Measurements from ENCODE around the gene ELP4. TPM values are rescaled to one million over a fixed set of nuclear protein-coding genes. Genes with fewer than 3 reads are reported as not detected.

The ELP4 gene
- total and polyA plus RNA-seq, 8 donors, result 15.5 to 26.0 (median 21.9) TPM

DNA sequence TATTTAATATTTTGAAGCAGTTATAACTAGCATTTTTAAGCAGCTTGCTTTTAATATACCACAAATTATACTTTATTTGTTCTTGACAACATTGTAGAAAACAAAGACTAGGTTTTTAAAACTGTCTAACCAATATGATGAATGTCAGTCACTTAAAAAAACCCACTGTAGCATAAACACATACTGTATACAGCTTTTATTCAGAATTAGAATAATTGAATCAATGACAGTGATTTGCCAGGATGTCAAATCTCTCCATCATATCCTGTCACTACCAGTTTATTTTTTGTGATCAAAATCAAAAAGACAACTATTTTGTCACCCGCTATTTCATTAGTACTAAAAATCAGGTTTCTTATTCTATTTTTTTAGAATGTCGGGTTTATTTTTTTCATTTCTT is 275.0 kb downstream of the ELP4 start:
- ATAC-seq (no peak), DNase-seq (no peak)
- no peak overlapping the region for H3K27ac ChIP-seq
- H3K9me3 ChIP-seq, result no peaks in the 10 kb centered on the region
- intact Hi-C loops (cut with DNase I), result no loop called here
- no peak overlapping the region for H3K4me3 ChIP-seq
- H3K36me3 ChIP-seq, result no peaks in the 10 kb centered on the region
- no peaks in the 10 kb centered on the region for H3K27me3 ChIP-seq
- TF ChIP-seq, protein P1, sequence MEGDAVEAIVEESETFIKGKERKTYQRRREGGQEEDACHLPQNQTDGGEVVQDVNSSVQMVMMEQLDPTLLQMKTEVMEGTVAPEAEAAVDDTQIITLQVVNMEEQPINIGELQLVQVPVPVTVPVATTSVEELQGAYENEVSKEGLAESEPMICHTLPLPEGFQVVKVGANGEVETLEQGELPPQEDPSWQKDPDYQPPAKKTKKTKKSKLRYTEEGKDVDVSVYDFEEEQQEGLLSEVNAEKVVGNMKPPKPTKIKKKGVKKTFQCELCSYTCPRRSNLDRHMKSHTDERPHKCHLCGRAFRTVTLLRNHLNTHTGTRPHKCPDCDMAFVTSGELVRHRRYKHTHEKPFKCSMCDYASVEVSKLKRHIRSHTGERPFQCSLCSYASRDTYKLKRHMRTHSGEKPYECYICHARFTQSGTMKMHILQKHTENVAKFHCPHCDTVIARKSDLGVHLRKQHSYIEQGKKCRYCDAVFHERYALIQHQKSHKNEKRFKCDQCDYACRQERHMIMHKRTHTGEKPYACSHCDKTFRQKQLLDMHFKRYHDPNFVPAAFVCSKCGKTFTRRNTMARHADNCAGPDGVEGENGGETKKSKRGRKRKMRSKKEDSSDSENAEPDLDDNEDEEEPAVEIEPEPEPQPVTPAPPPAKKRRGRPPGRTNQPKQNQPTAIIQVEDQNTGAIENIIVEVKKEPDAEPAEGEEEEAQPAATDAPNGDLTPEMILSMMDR (IDR thresholded peaks at IDR 0.05), result no peak
- H3K4me1 ChIP-seq, result no peaks in the 10 kb centered on the region

GRCh38 chr11:31786996-31787685 is 277.6 kb downstream of the ELP4 start:
- Histone ChIP-seq H3K27ac (no peak overlapping the region), H3K27me3 (peaks cover 0 to 12% of the 10 kb centered on the region in 2 donors), H3K9me3 (no peaks in the 10 kb centered on the region), H3K4me3 (no peak overlapping the region), H3K4me1 (no peaks in the 10 kb centered on the region), H3K36me3 (no peaks in the 10 kb centered on the region)
- DNase-seq (peak in 1 of 4 donors; percentile 60), ATAC-seq (no peak)
- TF ChIP-seq, protein P1 (IDR thresholded peaks at IDR 0.05), result no peak
- intact Hi-C loops (cut with DNase I), result no loop called here

DNA sequence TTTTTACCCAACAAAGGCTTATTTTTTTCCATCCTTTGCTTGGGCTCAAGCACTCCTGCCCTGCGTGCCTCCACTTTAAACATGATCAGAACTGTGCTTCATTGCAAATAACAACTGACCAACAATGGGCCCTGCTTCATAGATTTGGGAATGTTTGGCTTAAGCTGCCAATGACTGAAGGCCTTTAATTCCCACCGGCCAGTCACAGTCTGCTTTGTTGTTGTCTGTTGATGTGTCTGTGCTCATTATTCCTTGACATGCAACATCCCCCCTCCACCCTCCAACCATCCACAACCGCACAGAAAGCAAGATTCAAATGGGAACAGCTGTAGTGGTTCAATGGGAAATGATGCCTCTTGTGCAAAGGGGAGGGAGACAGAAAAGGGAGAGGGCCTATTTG is 278.5 kb downstream of the ELP4 start:
- Histone ChIP-seq H3K9me3 (no peaks in the 10 kb centered on the region), H3K4me3 (no peak overlapping the region), H3K27me3 (peaks cover 0 to 22% of the 10 kb centered on the region in 2 donors), H3K4me1 (no peaks in the 10 kb centered on the region), H3K27ac (no peak overlapping the region), H3K36me3 (no peaks in the 10 kb centered on the region)
- ATAC-seq, result no peak
- TF ChIP-seq, protein P1 (IDR thresholded peaks at IDR 0.05), result no peak
- intact Hi-C loops (cut with DNase I), result no loop called here
- no peak for DNase-seq

DNA sequence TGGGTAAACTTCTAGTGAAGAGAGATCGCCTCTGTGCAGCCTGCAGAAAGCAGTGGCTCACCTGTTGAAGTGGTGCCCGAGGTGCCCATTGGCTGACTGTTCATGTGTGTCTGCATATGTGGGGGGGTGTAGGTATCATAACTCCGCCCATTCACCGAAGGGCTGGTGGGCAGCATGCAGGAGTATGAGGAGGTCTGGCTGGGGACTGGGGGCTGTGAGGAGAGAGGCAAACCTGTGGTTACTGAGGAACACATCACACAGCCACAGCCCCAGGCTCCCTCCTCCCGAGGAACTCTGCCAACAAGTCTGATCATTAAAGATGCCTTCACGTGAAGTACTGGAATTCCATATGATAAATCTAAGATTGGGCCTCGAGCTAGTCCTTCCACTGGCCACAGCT is 281.1 kb downstream of the ELP4 start:
- H3K27me3 ChIP-seq, result peaks cover 12 to 45% of the 10 kb centered on the region in 2 donors

GRCh38 chr11:31792036-31792435 is 282.5 kb downstream of the ELP4 start:
- ATAC-seq, result no peak
- Histone ChIP-seq H3K36me3 (no peaks in the 10 kb centered on the region), H3K27ac (no peak overlapping the region), H3K4me3 (no peak overlapping the region), H3K27me3 (peaks cover 24 to 59% of the 10 kb centered on the region in 2 donors), H3K4me1 (no peaks in the 10 kb centered on the region), H3K9me3 (no peaks in the 10 kb centered on the region)
- intact Hi-C loops (cut with DNase I), result no loop called here
- TF ChIP-seq, protein P1 (IDR thresholded peaks at IDR 0.05), result no peak
- no peak for DNase-seq

More for the DNA sequence above, 281.1 kb downstream of the ELP4 start:
- H3K9me3 ChIP-seq, result no peaks in the 10 kb centered on the region
- H3K36me3 ChIP-seq, result no peaks in the 10 kb centered on the region
- TF ChIP-seq, protein P1 (IDR thresholded peaks at IDR 0.05), result no peak
- DNase-seq (no peak), ATAC-seq (no peak)
- intact Hi-C loops (cut with DNase I), result no loop called here
- H3K4me1 ChIP-seq, result no peaks in the 10 kb centered on the region
- H3K4me3 ChIP-seq, result no peak overlapping the region
- H3K27ac ChIP-seq, result no peak overlapping the region
